Stimulated activated effector memory CD8-positive, alpha-beta T cell treated with anti-CD3 and anti-CD28 coated beads, Interleukin-12 subunit alpha, Interleukin-12 subunit beta, amount 100 ng/mL, for 72 hours (primary cell): ENCODE results near the gene NR1D1.
A peak's percentile ranks its signal among the peaks of the same experiment; 100 is the strongest.

Experiments
- ATAC-seq: fragments of 150-1000 bp; cut with Tn5 transposase; 2 replicates; pipeline ENCODE4 v1.10.0; 2021
- DNase-seq, 2 donors: peaks; one replicate each; pipeline ENCODE4 v3.0.0; 2021 to 2022; ENCODE audit warnings: low spot score in 2 of 2
- H3K27ac Mint-ChIP-seq: one replicate; pipeline ENCODE4 v1.8.0; 2022; ENCODE audit warnings: mild to moderate bottlenecking, mixed read lengths
- H3K36me3 Mint-ChIP-seq: one replicate; pipeline ENCODE4 v1.8.0; 2022; ENCODE audit warnings: mild to moderate bottlenecking, mixed read lengths
- H3K4me1 Mint-ChIP-seq: one replicate; pipeline ENCODE4 v1.8.0; 2022; ENCODE audit warnings: mixed read lengths
- H3K4me3 Mint-ChIP-seq: one replicate; pipeline ENCODE4 v1.8.0; 2022; ENCODE audit warnings: mild to moderate bottlenecking, mixed read lengths
- H3K9me3 Mint-ChIP-seq: one replicate; pipeline ENCODE4 v1.8.0; 2022; ENCODE audit warnings: mixed read lengths

NR1D1 gene

DNA sequence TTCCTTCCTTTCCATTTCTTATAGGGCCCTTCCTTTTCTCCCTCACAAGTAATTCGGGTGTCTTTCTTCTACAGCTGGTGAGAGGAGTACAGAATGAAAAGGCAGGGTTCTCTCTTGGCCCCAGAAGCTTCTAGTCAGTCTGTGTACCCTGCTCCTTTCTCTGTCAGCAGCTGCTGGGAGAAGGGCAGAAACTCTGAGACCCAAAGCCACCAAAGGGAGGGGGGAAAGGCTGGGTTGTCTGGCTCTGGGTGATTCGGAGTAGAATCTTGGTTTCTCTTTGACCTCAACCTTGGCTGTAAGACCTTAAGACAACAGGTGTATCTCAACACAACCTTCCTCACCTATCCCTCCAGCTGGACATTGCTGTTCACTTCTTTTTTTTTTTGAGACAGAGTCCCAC lies 3.3 kb upstream of the NR1D1 start:
- H3K9me3 Mint-ChIP-seq: no peaks in the 10 kb centered on the region
- peaks cover 26% of the 10 kb centered on the region for H3K36me3 Mint-ChIP-seq
- peak overlapping the region; percentile 64 for H3K27ac Mint-ChIP-seq
- no peak for ATAC-seq
- peak overlapping the region; percentile 46 for H3K4me3 Mint-ChIP-seq
- peaks cover 95% of the 10 kb centered on the region for H3K4me1 Mint-ChIP-seq
- DNase-seq: no peak

GRCh38 chr17:40103071-40103661 lies 2.8 kb upstream of the NR1D1 start:
- peaks cover 31% of the 10 kb centered on the region for H3K36me3 Mint-ChIP-seq
- no peaks in the 10 kb centered on the region for H3K9me3 Mint-ChIP-seq
- peak overlapping the region; percentile 64 for H3K27ac Mint-ChIP-seq
- peaks cover 97% of the 10 kb centered on the region for H3K4me1 Mint-ChIP-seq
- peak overlapping the region; percentile 46 for H3K4me3 Mint-ChIP-seq
- ATAC-seq (no peak), DNase-seq (no peak)

- Mint-ChIP-seq H3K9me3 (no peaks in the 10 kb centered on the region), H3K4me1 (peaks cover 97% of the 10 kb centered on the region), H3K36me3 (peaks cover 38% of the 10 kb centered on the region), H3K27ac (peak overlapping the region; percentile 98), H3K4me3 (peak overlapping the region; percentile 95)
- ATAC-seq (no peak), DNase-seq (no peak)
These were observed 1.2 kb upstream of the NR1D1 start for GRCh38 chr17:40101367-40102210.

DNA sequence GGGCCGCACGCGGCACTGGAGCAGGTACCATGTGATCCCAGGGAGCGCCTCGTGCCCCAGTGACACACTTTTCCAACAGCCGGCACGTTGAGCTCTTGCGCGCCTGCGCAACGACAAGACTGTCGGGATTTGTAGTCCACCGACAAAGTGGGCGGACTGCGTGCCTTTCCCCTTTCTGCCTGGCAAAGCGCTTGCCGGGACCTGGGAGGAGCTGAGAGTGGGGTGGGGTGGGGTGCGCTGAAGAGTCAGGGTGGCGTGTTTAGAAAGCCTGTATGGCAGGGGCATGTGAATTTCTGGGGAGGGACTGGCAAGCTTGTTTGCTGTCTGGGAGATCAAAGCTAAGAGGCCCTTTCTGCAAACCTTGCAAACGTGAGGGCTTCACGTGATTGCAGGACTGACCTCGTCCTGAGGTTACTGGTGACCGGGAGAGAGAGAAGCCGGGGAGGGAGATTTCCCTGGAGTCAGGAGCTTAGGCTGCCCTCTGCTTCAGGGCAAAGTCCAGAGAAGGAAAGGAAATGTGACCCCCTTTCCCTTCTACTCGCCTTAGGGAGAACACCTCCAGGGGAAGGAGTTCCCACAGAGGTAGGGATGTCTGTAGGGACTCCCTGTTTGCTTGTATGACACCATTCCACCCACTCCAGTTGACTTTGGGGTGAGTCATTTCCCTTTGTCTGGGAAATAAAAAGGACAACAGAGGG lies 429 bp upstream of the NR1D1 start:
- H3K27ac Mint-ChIP-seq: peak overlapping the region; percentile 98

DNA sequence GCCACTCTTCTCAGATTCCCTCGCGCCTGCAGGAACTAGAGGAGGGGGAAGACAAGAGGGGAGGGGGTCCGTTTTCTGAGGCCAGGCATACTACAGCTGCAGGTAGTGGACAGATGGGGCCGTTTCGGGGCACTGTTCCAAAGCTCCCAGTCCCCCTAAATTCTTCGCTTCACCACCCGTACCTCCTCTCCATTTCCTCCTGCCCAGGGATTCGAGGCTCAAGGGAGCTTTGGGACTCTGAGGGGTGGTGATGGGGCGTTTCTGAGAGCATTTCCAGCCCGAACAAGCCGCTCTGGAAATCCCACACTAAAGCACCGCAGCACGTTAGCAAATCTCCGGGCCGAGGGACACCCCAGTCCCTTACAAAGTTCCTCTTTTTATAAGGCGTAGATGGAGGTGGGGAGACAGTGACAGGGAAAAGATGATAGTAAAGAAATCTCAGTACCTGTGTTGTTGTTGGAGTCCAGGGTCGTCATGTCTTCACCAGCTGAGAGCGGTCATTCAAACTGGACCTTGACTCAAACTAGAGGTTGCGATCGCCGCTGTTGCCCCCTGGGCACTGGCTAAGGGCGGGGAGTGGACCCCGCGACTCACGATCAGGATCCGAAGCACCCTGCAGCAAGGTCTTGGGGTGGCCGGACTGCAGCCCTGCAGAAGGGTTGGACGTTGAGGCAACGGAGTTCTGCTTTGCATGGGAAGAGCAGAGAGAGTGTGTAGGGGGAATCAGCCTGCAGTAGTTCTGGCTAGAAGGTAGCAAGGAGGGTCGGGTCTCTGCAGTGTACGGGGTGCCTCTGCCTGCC lies 570 bp downstream of the NR1D1 start:
- H3K4me1 Mint-ChIP-seq: peaks cover 97% of the 10 kb centered on the region
- peaks cover 56% of the 10 kb centered on the region for H3K36me3 Mint-ChIP-seq
- no peak for ATAC-seq
- H3K9me3 Mint-ChIP-seq: no peaks in the 10 kb centered on the region
- DNase-seq: no peak
- H3K4me3 Mint-ChIP-seq: peak overlapping the region; percentile 95
- H3K27ac Mint-ChIP-seq: peak overlapping the region; percentile 98

More for the DNA sequence above, 429 bp upstream of the NR1D1 start:
- DNase-seq (peak; percentile 81 to 94), ATAC-seq (peak; percentile 29)
- peaks cover 97% of the 10 kb centered on the region for H3K4me1 Mint-ChIP-seq
- no peaks in the 10 kb centered on the region for H3K9me3 Mint-ChIP-seq
- H3K36me3 Mint-ChIP-seq: peaks cover 46% of the 10 kb centered on the region
- peak overlapping the region; percentile 95 for H3K4me3 Mint-ChIP-seq

- H3K4me1 Mint-ChIP-seq: peaks cover 92% of the 10 kb centered on the region
- H3K9me3 Mint-ChIP-seq: no peaks in the 10 kb centered on the region
- peak overlapping the region; percentile 95 for H3K4me3 Mint-ChIP-seq
- H3K36me3 Mint-ChIP-seq: peaks cover 64% of the 10 kb centered on the region
- DNase-seq: peak; percentile 94 to 99
- H3K27ac Mint-ChIP-seq: peak overlapping the region; percentile 98
- ATAC-seq: peak; percentile 77
These were observed 1.4 kb downstream of the NR1D1 start for GRCh38 chr17:40098846-40099618.

GRCh38 chr17:40097931-40098845 lies 2.2 kb downstream of the NR1D1 start:
- no peaks in the 10 kb centered on the region for H3K9me3 Mint-ChIP-seq
- no peak for ATAC-seq

GRCh38 chr17:40097087-40097486 lies 3.3 kb downstream of the NR1D1 start:
- H3K4me3 Mint-ChIP-seq: peak overlapping the region; percentile 95
- peak overlapping the region; percentile 98 for H3K27ac Mint-ChIP-seq
- H3K36me3 Mint-ChIP-seq: peaks cover 79% of the 10 kb centered on the region
- peaks cover 84% of the 10 kb centered on the region for H3K4me1 Mint-ChIP-seq
- DNase-seq: no peak
- no peaks in the 10 kb centered on the region for H3K9me3 Mint-ChIP-seq
- ATAC-seq: no peak

More at GRCh38 chr17:40097931-40098845, 2.2 kb downstream of the NR1D1 start:
- Mint-ChIP-seq H3K36me3 (peaks cover 71% of the 10 kb centered on the region), H3K27ac (peak overlapping the region; percentile 98), H3K4me3 (peak overlapping the region; percentile 95), H3K4me1 (peaks cover 92% of the 10 kb centered on the region)
- no peak for DNase-seq

GRCh38 chr17:40095944-40096791 lies 4.2 kb downstream of the NR1D1 start:
- H3K36me3 Mint-ChIP-seq: peaks cover 88% of the 10 kb centered on the region
- peak overlapping the region; percentile 98 for H3K27ac Mint-ChIP-seq
- no peaks in the 10 kb centered on the region for H3K9me3 Mint-ChIP-seq
- peak; percentile 60 to 92 for DNase-seq
- ATAC-seq: peak; percentile 81
- peak overlapping the region; percentile 95 for H3K4me3 Mint-ChIP-seq
- peaks cover 83% of the 10 kb centered on the region for H3K4me1 Mint-ChIP-seq

- no peak for ATAC-seq
- H3K4me3 Mint-ChIP-seq: peak overlapping the region; percentile 95
- no peaks in the 10 kb centered on the region for H3K9me3 Mint-ChIP-seq
- H3K4me1 Mint-ChIP-seq: peaks cover 76% of the 10 kb centered on the region
- peaks cover 85% of the 10 kb centered on the region for H3K36me3 Mint-ChIP-seq
- DNase-seq: no peak
- peak overlapping the region; percentile 98 for H3K27ac Mint-ChIP-seq
These were observed 4.9 kb downstream of the NR1D1 start for GRCh38 chr17:40095351-40095943.

- Mint-ChIP-seq H3K9me3 (no peaks in the 10 kb centered on the region), H3K36me3 (peaks cover 88% of the 10 kb centered on the region), H3K27ac (peak overlapping the region; percentile 98), H3K4me3 (no peak overlapping the region), H3K4me1 (peaks cover 70% of the 10 kb centered on the region)
- ATAC-seq (no peak), DNase-seq (no peak)
These were observed 5.5 kb downstream of the NR1D1 start for GRCh38 chr17:40094874-40095273.

- Mint-ChIP-seq H3K27ac (peak overlapping the region; percentile 98), H3K4me1 (peaks cover 58% of the 10 kb centered on the region), H3K36me3 (peaks cover 88% of the 10 kb centered on the region), H3K4me3 (no peak overlapping the region), H3K9me3 (no peaks in the 10 kb centered on the region)
- ATAC-seq: no peak
- no peak for DNase-seq
These were observed 6.7 kb downstream of the NR1D1 start for GRCh38 chr17:40093580-40094201.
